ENCODE measurements around the gene ZNF613. TPM values are rescaled to one million over a fixed set of nuclear protein-coding genes. Genes with fewer than 3 reads are reported as not detected.
A peak's percentile ranks its signal among the peaks of the same experiment; 100 is the strongest.

The ZNF613 gene
- total RNA-seq, 1 experiment from 2014 or later, result 2.2 TPM

DNA sequence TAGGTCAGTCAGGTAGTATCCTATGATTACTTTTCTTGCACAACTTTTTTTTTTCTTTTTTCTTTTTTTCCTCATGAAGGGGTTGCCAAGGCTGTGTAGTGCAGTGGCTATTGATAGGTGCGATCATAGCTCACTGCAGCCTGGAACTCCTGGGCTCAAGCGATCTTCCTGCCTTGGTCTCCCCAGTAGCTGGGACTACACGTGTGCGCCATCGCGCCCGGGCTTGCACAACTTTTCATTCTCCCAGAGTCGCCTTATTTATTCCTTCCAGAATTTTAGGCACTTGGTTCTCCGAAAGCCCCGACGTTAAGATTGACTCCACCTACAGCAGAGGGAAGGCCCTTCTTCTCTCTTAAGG lies 867 bp upstream of the ZNF613 start:
- no peak overlapping the region for H3K9ac ChIP-seq (ENCODE audit: low read length)
- peak overlapping the region; percentile 98 for H2AFZ ChIP-seq (ENCODE audit: low read depth, low read length, poor library complexity, severe bottlenecking)
- BruUV-seq (replicated peaks), result no TSS peak
- peak overlapping the region; percentile 86 for H3K4me2 ChIP-seq (ENCODE audit: low read length)
- H3K27me3 ChIP-seq (ENCODE audit: insufficient read depth, low read length), result no peaks in the 10 kb centered on the region
- no peaks in the 10 kb centered on the region for H4K20me1 ChIP-seq (ENCODE audit: insufficient read depth)
- RAD21 ChIA-PET (ENCODE audit: low non-redundant PET in 1 of 2, low total read pairs in 2 of 2, uncharacterized antibody in 2 of 2, unreplicated experiment in 2 of 2), result no interaction called here
- no peaks in the 10 kb centered on the region for H3K9me2 ChIP-seq (ENCODE audit: insufficient read depth)
- no peak for TF ChIP-seq ZNF274 (IDR thresholded peaks at IDR 0.05; ENCODE audit: low read depth, low read length)
- no peak for TF ChIP-seq ELF1 (IDR thresholded peaks at IDR 0.05; ENCODE audit: borderline replicate concordance, low read depth)
- no peak for TF ChIP-seq ZBTB33 (IDR thresholded peaks at IDR 0.05; ENCODE audit: extremely low read depth, insufficient replicate concordance, low read length)
- no peak for TF ChIP-seq ZFX (IDR thresholded peaks at IDR 0.05)
- TF ChIP-seq YY1 (IDR thresholded peaks at IDR 0.05; ENCODE audit: extremely low read depth, insufficient replicate concordance, low read depth, low read length), result no peak
- no peak for TF ChIP-seq POLR2A (IDR thresholded peaks at IDR 0.05; ENCODE audit: borderline replicate concordance, extremely low read depth, insufficient read depth, insufficient read length)
- no peak for TF ChIP-seq SIN3A (IDR thresholded peaks at IDR 0.05; ENCODE audit: low read depth)
- TF ChIP-seq TCF7L2 (IDR thresholded peaks at IDR 0.05; ENCODE audit: borderline replicate concordance, extremely low read depth, insufficient read depth, insufficient read length), result no peak
- H3K36me3 ChIP-seq (ENCODE audit: control insufficient read depth in 1 of 2, insufficient read depth in 2 of 2, low read length in 2 of 2), result no peaks in the 10 kb centered on the region
- peak overlapping the region; percentile 65 for H3K27ac ChIP-seq (ENCODE audit: low read depth, low read length)
- ATAC-seq (peak; percentile 5; the same call in 1 of the 2 replicates), DNase-seq (ENCODE audit: low read depth, low spot score) (no peak)
- H3K9me3 ChIP-seq (ENCODE audit: control insufficient read depth in 1 of 2, insufficient read depth in 1 of 2, low read depth in 1 of 2, low read length in 2 of 2), result peaks cover 16 to 29% of the 10 kb centered on the region in 2 experiments; a peak in 2 of 4 replicates
- CTCF ChIA-PET, result no interaction called here
- intact Hi-C loops (cut with micrococcal nuclease), result no loop called here
- no peaks in the 10 kb centered on the region for H3K79me2 ChIP-seq (ENCODE audit: insufficient read depth, low read length)
- H3K4me1 ChIP-seq (ENCODE audit: control insufficient read depth in 1 of 2, insufficient read depth in 2 of 2, low read length in 2 of 2), result peaks cover 0 to 7% of the 10 kb centered on the region in 2 experiments; a peak in 1 of 4 replicates
- POLR2A ChIA-PET, result interaction anchor here (0.5 kb wide), 1 partner anchor 355 kb away, joined by 4 read pairs; the partner anchor contains the start of gene ZNF175
- H3K4me3 ChIP-seq (replicated peaks in 1 of 2; ENCODE audit: low read depth in 1 of 2, low read length in 2 of 2), result peak overlapping the region in 1 of 2 experiments; percentile 89; a peak in 2 of 4 replicates

Data from HCT116 (cell line).